ENCODE data around the gene IFT122.
"Not testable (repeated sequence)": the region's sequence is repeated elsewhere in the genome, so short reads cannot be mapped to it uniquely, and the experiment has no call there.

Gene IFT122

DNA sequence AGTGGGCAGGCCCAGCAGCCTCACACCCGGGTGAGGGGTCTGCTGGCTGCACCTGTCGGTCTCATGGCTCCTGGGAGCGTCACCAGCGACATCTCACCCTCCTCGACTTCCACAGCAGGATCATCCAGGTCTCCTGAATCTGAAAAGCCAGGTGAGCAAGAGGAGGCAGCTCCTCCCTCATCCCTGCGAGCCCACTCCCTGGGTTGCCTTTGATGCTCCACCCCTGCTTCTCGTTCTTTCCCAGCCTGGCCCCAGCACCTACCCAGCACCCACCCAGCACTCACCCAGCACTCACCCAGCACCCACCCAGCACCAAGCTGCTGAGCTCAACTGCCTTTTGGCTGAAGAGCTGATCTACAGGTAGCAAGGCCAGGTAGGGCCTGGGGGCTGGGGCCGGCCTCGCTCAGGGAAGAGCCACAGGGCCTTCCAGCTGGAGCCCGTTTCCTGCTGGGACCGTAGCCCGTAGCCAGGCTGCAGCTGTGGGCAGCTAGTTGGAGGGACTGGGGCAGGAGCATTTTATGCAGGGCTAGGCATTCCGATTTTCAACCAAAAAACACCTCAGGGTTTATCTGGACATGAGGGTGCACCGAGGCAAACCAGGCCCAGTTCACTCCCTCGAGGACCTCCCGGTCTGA, 103.2 kb downstream of the IFT122 start, which contains the start of gene H1-8:
TSS of gene H1-8 (plus strand) at position 20 of the 635 bp plus-strand sequence. CDS start at position 64, 44 bp downstream.
- no peak for DNase-seq

DNA sequence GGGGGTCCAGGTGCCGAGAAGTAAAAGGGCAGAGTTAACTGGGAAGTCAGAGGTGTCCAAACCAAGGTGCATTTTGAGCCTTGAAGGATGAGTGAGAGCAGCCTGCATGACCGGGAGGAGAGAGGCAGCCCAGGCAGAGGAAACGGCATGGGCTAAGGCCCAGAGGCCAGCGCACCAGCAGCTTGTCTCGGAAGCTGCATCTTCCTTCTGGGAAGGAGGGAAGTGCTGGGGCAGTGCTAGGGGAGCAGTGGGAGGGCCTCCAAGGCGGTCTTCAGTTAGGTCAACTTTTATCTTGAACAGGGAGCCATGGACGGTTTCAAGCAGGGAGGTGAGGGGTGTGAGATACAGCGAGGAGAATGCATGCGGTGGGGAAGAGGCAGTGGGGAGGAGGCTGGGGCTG, 104.0 kb downstream of the IFT122 start:
- no peak for DNase-seq

DNA sequence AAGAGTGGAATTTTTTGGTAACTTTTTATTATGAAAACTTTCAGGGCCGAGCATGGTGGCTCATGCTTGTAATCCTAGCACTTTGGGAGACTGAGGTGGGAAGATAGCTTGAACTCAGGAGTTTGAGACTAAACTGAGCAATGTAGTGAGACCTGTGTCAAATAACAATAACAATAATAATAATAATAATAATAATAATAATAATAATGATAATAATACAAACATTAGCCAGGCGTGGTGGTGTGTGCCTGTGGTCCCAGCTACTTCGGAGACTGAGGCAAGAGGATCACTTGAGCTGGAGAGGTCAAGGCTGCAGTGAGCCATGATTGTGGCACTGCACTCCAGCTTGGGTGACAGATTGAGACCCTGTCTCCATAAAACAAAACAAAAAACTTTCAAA, 105.9 kb downstream of the IFT122 start:
- DNase-seq, result not testable (repeated sequence)

DNA sequence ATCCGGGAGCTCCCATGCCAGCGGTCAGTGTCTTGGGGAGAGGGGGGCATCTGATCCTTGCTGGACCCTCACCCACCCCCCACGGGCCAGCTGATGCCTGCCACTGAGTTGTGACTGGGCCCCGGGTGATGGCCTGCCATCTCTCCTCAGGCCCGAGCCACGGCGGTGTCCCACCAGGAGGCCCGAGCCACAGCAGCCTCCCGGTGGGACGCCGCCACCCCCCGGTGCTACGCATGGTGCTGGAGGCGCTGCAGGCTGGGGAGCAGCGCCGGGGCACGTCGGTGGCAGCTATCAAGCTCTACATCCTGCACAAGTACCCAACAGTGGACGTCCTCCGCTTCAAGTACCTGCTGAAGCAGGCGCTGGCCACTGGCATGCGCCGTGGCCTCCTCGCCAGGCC, 107.2 kb downstream of the IFT122 start:
- no peak for DNase-seq

DNA sequence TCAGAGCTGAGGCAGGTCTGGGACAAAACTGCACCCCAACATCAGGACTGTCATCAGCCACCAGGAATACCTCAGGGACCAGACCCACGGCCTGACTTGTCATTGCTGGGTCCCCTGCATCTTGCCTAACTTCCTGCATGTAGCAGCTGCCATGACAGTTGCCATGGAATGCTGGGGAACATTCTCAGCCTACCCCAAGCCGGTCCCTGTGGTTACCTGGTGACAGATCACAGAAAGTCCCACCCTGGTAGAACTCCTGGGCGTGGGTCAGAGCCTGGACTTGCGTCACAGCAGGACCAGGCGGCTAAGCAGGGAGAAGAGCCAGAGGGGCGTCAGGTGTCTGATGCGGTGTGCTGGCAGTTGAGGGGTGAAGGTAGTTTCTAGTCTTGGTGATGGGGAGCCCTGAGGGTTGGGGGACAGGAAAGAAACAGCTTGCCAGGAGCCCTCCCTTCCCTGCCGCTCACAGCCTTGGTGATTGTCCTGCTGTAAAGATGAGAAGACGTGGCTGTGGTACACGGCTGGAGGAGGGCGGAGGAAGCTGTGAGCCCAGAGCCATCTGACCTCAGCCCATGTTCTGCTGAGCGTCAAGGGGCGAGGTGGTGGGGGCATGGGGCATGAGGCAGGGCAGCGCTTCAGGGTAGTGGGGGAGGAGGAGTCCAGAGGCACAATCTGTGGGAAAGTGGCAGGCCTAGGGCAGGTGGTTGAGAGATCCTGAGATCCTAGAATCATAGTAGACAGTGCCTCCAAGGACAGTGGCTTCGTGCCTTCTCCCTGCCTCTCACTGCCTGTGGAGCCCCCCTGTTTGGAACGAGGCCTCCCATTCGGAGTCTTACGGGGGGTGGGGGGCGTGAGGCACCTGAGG, 108.3 kb downstream of the IFT122 start:
- no peak for DNase-seq

DNA sequence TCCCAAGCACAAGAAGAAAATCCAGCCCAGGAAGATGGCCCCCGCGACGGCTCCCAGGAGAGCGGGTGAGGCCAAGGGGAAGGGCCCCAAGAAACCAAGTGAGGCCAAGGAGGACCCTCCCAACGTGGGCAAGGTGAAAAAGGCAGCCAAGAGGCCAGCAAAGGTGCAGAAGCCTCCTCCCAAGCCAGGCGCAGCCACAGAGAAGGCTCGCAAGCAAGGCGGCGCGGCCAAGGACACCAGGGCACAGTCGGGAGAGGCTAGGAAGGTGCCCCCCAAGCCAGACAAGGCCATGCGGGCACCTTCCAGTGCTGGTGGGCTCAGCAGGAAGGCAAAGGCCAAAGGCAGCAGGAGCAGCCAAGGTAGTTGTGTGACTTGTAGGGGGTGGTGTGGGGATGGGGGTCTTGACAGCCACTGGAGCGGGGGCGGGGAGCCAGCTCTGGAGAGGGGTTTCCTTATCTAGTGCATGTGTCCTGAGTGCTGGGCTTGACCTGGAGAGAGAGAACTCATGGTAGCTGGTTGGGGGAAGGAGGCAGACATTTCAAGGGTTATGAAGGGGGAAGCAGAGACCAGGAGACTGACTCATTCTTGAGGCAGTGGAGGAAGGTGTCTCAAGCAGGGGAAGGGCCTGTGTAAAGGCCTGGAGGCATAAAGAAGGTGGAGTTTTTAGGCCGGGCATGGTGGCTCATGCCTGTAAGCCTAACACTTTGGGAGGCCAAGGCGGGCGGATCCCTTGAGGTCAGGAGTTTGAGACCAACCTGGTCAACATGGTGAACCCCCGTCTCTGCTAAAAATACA, 109.2 kb downstream of the IFT122 start:
- DNase-seq, result no peak

DNA sequence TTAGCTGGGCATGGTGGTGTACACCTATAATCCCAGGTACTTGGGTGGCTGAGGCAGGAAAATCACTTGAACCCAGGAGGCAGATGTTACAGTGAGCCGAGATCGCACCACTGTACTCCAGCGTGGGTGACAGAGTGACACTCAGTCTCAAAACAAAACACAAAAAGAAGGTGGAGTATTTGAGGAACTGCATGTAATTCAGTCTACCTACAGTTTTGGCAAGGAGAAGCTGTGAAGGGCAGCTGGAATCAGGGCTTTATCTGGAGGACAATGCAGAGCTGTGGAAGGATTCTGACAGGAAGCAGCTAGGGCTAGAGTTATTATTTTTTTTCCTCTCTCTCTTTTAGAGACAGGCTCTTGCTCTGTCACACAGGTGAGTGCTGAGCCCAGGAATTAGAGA, 109.8 kb downstream of the IFT122 start:
- DNase-seq, result no peak

DNA sequence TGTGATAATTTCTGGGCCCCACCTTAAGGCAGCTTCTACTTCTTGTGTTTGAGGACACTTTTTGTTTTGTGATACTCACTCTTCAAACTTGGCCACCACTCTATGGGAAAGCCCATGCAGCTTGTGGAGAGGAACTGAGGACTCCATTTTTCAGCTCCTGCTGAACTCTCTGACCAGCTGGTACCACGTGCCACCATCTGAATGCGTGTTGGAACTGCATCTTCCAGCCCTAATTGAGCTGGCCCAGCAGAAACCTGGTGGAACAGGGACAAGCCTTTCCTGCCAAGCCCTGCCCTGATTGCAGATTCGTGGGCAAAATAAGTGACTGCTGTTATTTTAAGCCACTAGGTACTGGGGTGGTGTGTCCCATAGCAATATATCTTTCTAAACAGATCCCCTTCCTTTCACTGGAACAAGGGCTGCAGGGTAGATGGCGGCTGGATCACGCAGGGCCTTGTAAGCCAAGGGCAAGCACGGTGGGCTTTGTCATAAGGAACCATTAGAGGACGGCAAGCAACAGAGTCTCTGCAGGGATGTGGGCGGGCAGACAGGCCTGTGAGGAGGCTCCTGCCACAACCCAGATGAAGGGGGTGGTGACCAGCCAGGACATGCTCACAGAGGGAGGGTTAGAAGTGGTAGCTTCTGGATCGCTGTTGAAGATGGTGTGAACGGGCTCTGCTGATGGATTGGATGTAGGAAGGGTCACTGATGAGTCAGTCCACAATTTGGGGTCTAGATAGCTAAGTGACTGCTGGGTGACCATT, 112.4 kb downstream of the IFT122 start:
- no peak for DNase-seq

DNA sequence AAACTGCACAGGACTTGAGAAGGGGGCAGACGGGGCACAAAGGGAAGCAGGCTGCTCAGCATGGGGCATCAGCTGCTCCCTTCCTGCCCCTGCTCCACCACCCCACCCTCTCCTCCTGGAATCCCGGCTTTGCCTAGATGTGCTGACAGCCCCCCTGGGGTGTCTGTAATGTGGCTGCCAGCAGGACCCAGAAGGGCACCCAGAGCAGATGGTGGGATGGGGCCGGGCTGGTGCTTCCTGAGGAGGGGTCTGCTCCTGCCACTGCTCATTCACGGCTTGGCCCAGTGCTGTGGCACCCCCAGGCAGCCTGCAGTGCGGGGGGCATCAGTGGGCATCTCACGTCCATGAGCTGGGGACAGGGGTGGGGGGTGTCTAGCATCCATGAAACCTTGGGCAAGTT, 113.1 kb downstream of the IFT122 start:
- no peak for DNase-seq

DNA sequence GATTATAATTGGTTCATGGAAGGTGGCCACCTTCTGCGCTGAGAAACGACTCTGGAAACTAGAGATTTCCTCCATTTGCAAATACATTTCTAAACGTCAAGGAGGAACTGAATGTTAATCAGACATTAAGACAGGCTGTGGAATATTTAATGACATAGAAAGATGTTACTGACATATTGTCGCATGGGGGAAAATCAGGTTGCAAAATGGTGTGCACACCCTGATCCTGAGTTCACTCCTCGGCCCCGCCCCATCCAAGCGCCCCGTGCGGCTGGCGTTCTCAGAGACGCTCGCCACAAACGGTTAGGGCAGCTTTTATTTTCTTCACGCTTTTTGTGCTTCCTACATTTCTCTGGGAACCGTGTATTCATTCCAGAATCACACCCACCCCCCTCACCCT, 113.7 kb downstream of the IFT122 start:
- DNase-seq, result no peak

DNA sequence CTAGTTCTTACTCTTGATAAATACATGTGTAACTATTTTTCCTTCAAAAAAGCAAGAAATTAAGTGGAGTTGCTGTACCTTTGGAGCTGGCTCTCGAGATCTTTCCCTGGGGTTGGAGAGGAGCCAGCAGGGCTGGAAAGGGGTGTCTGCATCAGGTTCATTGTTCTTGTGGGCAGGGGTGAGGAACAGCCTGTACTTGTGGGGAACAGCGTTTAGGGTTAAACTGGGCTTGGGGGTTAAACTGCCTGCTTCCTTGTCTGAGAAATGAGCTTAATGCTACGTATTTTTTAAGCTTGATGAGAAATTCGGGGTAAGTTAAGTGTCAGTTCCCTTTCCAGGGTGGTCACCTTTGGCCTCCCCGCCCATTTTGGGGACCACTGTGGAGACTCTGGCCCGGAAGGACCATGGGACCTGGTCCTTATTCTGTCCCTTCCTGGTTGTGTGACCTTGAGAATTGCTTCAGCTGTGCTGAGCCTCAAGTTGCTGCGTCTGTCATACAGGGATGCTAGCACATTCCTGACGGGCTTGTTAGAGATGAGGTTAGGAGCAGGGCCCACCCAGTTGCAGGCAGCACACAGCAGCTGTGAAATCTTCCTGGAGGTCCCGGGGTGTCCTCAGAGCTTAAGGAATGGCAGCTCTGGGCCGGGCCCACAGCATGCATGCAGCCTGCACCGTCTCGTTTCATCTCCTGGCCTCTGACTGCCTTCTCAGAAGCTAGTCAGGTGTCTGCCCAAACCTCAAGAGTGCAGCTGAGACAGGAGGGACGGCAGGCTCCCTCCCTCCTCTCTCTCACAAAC, 114.5 kb downstream of the IFT122 start:
- no peak for DNase-seq

DNA sequence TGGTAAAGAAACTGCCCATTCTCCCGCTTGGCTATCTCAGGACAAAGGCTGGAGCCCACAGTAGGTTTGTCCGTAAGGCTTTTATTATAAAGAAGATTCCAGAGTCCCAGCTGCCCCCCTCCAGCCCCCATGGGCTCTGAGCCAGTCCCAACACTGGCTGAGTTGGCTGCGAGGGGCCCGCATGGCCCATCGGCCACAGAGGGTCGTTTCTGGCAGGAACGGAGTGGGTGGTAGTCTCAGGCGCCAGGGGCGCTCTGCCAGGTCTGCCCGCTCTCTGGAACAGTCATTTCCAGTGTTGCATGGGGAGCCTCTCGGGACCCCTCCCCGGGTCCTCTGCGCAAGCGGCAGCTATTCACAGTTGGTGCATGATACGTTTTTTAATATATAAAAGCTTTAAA, 115.1 kb downstream of the IFT122 start:
- no peak for DNase-seq

DNA sequence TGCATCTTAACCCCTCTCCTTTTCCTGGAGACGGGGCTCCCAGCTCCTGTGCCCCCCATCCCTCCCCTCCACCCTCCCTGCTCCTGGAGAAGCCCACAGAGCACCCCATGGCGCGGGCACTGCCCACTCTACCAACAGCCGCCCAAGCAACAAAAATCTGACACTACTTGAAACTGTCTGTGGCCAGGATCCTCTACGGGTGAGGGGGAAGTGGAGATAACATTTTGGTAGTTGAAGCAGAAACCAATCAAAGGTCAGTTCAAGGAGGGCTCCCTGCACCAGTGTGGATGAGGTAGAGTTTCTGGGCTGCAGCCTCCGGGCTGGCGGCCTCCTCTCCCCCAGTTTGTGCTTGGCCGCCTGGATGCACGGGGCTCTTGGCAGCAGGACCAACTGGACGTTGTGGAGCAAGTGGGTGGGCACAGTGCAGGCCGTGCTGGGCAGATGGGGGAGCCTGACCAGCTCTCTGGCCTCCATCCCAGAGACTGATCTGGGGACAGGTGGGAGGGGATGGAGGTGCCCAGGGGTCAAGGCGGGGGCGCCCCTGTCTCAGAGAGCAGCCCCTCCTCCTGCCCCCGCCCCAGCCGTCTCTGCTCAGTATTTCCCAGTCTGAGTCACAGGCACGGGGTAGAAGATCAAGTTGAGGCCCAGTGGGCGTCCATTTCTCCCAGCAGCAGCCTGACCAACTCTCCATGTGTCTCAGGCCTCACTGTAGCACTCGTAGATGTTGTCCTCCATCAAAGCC, 115.8 kb downstream of the IFT122 start:
- no peak for DNase-seq

DNA sequence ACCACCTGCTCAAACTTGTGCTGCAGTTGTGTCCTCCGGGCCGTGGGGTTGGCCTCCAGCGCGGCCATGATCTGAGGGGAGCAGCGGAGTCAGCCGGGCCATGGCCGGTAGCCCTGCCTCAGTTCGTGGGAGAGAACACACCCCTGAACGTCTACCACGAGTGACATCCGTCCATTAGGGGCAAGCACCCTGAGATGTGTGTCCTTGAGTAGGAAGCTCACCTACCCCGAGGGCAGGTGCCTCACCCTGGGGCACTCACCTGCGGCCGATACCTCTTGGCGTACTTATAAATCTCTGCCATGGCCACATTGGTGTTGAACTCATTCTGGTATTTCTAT, 116.3 kb downstream of the IFT122 start:
- DNase-seq, result no peak

DNA sequence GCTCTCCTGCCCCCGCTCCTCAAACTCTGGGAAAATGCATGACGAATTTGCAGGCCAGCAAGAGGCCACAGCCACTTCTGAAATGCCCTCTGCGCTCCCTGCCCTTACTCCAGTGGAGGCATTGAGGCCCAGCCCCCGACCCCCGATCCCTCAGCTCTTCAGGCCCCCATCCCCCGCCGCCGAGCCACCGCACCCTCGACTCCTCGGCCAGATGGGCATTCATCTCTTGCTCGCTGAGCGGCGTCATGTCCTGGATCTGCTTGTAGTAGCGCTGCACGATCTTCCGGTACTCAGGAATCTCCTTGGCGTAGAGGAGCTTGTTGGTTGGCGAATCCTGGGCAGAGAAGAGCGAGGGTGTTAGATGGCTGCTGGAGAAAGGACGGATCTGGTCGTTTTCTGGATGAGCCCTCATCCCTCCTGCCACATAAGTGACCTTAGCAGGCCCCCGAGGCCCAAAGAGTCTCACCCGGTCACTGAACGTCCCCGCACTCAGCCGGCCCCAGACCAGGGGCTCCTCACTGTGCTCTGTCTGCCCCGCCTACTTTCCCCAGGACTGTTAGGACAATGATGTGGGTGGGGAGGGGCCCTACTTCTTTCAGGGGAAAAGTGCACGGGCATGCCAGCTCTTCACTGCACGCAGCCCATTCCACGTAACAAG, 117.0 kb downstream of the IFT122 start:
- DNase-seq, result no peak

DNA sequence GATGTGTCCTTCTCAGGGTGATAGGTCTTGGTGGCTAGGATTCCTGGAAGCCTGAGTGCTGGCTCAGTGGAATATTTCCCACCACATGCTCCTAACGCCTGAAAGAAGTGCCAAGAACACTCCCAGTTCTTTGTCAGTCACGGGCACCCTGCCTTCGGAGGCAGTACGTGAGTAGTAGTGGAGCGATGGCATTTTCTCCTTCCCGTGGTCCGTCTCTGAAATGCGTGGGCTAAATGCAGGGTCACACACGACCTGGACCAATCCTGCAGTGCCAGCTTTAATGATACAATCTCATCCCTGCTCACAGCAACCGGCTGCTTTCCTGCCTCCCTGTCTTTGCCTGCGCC, 117.5 kb downstream of the IFT122 start:
- DNase-seq, result no peak

DNA sequence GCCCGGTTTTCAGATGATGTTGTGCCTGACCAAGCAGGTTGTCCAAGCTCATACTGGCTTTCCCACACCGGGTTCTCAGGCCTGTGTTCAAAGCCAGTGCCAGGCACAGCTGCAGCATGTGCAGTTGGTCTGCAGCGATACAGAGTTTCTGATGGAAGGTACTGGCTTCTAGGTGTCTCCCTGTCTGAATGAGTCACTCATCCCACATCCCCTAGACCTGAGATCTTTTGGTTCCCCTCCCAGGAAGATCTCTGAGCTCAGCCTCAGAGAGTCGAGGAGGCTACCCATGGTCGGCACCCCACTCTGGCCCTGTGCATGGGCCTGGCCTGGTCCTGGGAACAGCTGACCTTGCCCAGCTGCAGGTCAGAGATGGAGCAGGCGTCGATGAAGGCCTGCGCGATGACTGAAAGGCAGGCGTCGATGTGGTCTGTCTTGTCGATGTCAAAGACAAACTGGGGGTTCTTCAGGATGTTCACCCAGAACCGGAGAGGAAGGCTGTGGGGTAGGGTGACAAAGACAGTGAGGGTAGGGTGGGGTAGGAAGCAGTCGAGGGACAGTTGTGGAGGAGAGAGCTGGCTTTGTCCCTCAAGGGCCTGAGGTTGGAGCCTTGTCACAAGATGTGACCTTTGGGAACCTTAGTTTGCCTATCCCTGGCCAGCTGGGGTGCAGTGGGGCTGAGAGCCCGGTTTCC, 118.2 kb downstream of the IFT122 start:
- no peak for DNase-seq

DNA sequence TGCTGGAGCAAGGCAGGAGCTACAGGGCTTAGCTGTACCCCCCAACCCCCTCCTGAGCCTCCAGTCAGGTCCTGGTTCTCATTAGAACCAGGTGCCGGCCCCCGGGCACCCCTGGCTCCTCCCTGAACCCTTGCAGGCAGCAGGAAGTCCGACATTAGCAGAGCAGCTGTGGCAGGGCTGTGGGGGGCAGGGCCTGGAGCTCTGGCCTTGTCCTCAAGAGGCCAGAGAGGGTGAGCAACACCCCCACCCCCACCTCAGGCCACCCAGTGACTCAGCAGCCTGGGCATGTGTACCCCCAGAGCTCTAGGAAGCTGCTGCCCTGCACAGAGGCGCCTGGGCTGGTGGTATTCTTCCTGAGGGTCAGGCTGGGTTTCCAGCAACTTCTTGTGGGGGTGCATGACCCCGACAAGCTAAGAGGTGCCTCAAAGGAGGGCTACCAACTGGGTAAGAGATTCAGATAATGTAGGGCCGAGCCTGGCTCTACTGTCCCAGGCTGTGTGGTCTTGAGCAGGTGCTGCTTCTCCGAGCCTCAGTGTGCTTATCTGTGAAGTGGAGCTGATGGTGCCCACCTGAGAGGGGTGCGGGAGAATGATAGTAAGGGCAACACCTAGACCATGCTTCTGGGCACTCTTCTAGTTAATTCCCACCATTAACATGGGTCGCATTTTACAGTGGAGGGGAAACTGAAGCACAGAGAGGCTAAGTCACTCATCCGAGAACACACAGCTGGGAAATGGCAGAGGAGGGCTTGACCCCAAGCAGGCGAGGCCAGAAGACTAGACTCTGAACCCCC, 118.9 kb downstream of the IFT122 start:
- no peak for DNase-seq

DNA sequence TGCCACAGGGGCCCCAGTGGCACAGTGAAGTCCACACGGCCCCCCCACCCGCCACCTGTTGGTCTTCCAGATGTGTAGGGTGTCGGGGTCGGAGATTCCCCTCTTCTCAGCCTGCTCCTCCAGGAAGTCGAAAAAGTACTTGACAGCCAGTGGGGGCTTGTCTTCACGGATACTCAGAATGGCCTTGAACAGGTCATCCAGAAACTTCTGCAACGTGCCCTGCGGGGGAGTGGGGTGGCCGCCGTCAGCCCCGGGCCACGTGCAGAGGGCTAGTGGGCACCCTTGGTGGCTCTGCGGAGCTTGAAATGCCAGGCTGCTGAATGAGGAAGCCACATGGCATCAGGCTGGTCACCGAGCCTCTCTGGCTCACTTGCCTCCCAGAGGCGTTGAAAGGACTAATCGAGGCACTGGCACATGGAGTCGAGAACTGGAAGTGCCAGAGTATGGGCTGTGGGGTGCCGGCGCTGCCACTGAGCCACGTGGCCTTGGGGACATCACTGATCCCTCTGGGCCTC, 119.6 kb downstream of the IFT122 start:
- no peak for DNase-seq

Measured in NCI-H1436 (cell line).